ENCODE measurements around the gene CDK2. TPM values are rescaled to one million over a fixed set of nuclear protein-coding genes. Genes with fewer than 3 reads are reported as not detected.
"Not testable (repeated sequence)": the region's sequence is repeated elsewhere in the genome, so short reads cannot be mapped to it uniquely, and the experiment has no call there.

CDK2 gene
- total RNA-seq, 1 donor from 2014 or later: 46.5 TPM

DNA sequence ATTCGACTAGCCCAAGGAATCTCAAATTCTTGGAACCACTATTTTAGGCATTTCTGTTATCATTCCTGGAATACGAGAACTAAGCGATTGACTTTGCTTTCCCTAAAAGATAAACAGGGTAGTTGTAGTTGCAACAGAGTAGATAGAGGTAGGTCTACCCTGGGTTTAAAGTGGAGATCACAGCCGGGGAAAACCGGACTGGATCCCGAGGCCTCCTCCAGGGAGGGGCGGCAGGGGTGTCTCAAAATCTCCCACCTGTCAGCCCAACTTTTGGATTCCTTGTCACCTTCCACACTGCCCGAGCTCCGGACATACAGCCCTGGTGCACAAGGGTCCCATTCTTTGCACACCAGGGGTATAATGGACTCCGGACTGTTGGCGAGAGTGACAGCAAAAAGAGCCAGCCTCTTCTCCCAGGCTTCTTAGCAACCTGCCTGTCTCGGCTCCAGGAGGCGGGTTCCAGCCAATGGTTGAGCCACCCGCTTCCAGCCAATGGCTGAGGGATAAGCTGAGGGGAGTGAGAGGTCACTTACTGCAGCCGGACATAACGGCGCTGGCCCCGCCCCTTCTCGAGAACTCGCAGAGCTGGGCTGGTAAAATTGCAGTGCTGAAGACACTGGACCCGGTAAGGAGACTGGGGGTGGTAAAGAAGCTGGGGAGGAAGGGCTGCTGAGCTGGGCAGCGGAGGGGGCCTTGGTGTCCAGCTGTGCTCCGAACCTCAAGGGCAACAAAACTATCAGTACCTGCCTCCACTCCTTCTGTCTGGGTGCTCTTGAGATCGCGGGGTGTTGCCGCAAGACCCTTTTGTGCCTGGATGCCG lies 30.3 kb downstream of the CDK2 start, which contains the start of gene SUOX:
TSS of gene SUOX (plus strand) at position 562 of the 820 bp plus-strand sequence. CDS start 4,946 bp downstream, outside the sequence.
- peak; percentile 98 for DNase-seq (ENCODE audit: low spot score)
- peak within 1 kb of the TSS; percentile 97 for H3K27ac Mint-ChIP-seq
- H3K4me3 Mint-ChIP-seq: peak within 1 kb of the TSS; percentile 98
- peaks cover 11% of the 10 kb centered on the region for H3K36me3 Mint-ChIP-seq
- peaks cover 2% of the 10 kb centered on the region for H3K27me3 Mint-ChIP-seq (ENCODE audit: insufficient read depth, low read depth)
- peak within 1 kb of the TSS; percentile 75 for H3K4me3 ChIP-seq
- TF ChIP-seq EZH2phosphoT487 (IDR thresholded peaks at IDR 0.05): no peak
- TF ChIP-seq, protein P1, sequence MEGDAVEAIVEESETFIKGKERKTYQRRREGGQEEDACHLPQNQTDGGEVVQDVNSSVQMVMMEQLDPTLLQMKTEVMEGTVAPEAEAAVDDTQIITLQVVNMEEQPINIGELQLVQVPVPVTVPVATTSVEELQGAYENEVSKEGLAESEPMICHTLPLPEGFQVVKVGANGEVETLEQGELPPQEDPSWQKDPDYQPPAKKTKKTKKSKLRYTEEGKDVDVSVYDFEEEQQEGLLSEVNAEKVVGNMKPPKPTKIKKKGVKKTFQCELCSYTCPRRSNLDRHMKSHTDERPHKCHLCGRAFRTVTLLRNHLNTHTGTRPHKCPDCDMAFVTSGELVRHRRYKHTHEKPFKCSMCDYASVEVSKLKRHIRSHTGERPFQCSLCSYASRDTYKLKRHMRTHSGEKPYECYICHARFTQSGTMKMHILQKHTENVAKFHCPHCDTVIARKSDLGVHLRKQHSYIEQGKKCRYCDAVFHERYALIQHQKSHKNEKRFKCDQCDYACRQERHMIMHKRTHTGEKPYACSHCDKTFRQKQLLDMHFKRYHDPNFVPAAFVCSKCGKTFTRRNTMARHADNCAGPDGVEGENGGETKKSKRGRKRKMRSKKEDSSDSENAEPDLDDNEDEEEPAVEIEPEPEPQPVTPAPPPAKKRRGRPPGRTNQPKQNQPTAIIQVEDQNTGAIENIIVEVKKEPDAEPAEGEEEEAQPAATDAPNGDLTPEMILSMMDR (IDR thresholded peaks at IDR 0.05): no peak
- no peak for TF ChIP-seq EZH2 (IDR thresholded peaks at IDR 0.05)
- H3K9me3 Mint-ChIP-seq: no peaks in the 10 kb centered on the region
- peak within 1 kb of the TSS; percentile 80 for H2AFZ ChIP-seq (replicated peaks)
- no peaks in the 10 kb centered on the region for H3K4me1 ChIP-seq
- no peaks in the 10 kb centered on the region for H3K27me3 ChIP-seq
- H3K4me1 Mint-ChIP-seq: peaks cover 24% of the 10 kb centered on the region
- no peaks in the 10 kb centered on the region for H3K36me3 ChIP-seq
- H3K9me3 ChIP-seq (ENCODE audit: low read depth): no peaks in the 10 kb centered on the region
- H4K20me1 ChIP-seq (ENCODE audit: low read depth): no peaks in the 10 kb centered on the region
- H3F3A ChIP-seq (ENCODE audit: low read depth): peaks cover 38% of the 10 kb centered on the region
- H3K27ac ChIP-seq: peak within 1 kb of the TSS; percentile 9
- H3K79me2 ChIP-seq (ENCODE audit: low read depth): peaks cover 15% of the 10 kb centered on the region
- peak within 1 kb of the TSS; percentile 68 for H3K9ac ChIP-seq
- H3K4me2 ChIP-seq: peak within 1 kb of the TSS; percentile 89

DNA sequence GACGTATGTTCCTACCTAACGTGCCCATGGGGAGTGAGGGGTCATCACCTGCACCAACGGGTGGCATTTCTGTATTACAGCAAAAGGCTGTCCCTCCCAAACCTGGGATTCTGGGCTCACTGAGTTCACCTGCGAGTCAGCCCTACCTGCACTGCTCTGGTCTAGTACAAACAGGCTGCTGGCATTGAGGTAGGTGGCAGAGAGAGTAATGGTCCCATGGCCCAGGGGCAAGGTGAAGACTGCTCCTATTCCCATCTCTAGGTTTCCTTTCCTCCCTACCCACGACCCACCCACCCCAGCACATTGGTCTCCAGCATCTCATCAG lies 30.9 kb downstream of the CDK2 start:
- Histone ChIP-seq H2AFZ (replicated peaks) (peak overlapping the region; percentile 80), H3K27me3 (no peaks in the 10 kb centered on the region), H4K20me1 (ENCODE audit: low read depth) (no peaks in the 10 kb centered on the region), H3K27ac (no peak overlapping the region), H3K4me2 (peak overlapping the region; percentile 89), H3K4me1 (no peaks in the 10 kb centered on the region), H3K79me2 (ENCODE audit: low read depth) (peaks cover 15% of the 10 kb centered on the region), H3K9me3 (ENCODE audit: low read depth) (no peaks in the 10 kb centered on the region), H3F3A (ENCODE audit: low read depth) (peaks cover 38% of the 10 kb centered on the region), H3K9ac (peak overlapping the region; percentile 68), H3K36me3 (no peaks in the 10 kb centered on the region), H3K4me3 (peak overlapping the region; percentile 75)
- no peaks in the 10 kb centered on the region for H3K9me3 Mint-ChIP-seq
- DNase-seq (ENCODE audit: low spot score): no peak
- peaks cover 8% of the 10 kb centered on the region for H3K36me3 Mint-ChIP-seq
- H3K4me3 Mint-ChIP-seq: peak overlapping the region; percentile 98
- TF ChIP-seq EZH2phosphoT487 (IDR thresholded peaks at IDR 0.05) (no peak), EZH2 (IDR thresholded peaks at IDR 0.05) (no peak)
- TF ChIP-seq, protein P1 (IDR thresholded peaks at IDR 0.05): no peak
- H3K27me3 Mint-ChIP-seq (ENCODE audit: insufficient read depth, low read depth): peaks cover 2% of the 10 kb centered on the region
- H3K27ac Mint-ChIP-seq: peak overlapping the region; percentile 97
- peaks cover 24% of the 10 kb centered on the region for H3K4me1 Mint-ChIP-seq

DNA sequence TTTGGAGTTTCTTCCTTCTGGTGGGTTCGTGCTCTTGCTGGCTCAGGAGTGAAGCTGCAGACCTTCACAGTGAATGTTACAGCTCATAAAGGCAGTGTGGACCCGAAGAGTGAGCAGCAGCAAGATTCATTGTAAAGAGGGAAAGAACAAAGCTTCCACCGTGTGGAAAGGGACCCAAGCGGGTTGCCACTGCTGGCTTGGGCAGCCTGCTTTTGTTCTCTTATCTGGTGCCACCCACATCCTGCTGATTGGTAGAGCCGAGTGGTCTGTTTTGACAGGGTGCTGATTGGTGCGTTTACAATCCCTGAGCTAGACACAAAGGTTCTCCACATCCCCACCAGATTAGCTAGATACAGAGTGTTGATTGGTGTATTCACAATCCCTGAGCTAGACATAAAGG lies 32.9 kb downstream of the CDK2 start:
- peaks cover 11% of the 10 kb centered on the region for H3K36me3 Mint-ChIP-seq
- H2AFZ ChIP-seq (replicated peaks); H3K9me3 ChIP-seq (ENCODE audit: low read depth); DNase-seq (ENCODE audit: low spot score); H3K4me1 ChIP-seq; H3K27me3 Mint-ChIP-seq (ENCODE audit: insufficient read depth, low read depth); H4K20me1 ChIP-seq (ENCODE audit: low read depth); H3K9ac ChIP-seq; H3K27me3 ChIP-seq; H3K9me3 Mint-ChIP-seq; H3K4me3 ChIP-seq; H3K36me3 ChIP-seq; H3K27ac ChIP-seq; H3K4me2 ChIP-seq; H3K27ac Mint-ChIP-seq: not testable (repeated sequence)
- peak overlapping the region; percentile 56 for H3K4me3 Mint-ChIP-seq
- peaks cover 24% of the 10 kb centered on the region for H3K4me1 Mint-ChIP-seq
- Histone ChIP-seq H3K79me2 (ENCODE audit: low read depth) (peaks cover 15% of the 10 kb centered on the region), H3F3A (ENCODE audit: low read depth) (peaks cover 23% of the 10 kb centered on the region)

DNA sequence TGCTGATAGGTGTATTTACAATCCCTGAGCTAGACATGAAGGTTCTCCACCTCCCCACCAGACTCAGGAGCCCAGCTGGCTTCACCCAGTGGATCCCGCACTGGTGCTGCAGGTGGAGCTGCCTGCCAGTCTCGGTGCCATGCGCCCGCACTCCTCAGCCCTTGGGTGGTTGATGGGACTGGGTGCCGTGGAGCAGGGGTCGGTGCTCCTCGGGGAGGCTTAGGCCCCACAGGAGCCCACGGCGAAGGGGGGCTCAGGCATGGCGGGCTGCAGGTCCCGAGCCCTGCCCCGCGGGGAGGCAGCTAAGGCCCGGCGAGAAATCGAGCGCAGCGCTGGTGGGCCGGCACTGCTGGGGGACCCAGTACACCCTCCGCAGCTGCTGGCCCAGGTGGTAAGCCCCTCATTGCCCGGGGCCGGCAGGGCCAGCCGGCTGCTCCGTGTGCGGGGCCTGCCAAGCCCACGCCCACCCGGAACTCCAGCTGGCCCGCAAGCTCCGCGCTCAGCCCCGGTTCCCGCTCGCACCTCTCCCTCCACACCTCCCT lies 33.4 kb downstream of the CDK2 start:
- H3K27ac Mint-ChIP-seq: not testable (repeated sequence)

More for the DNA sequence above, 33.4 kb downstream of the CDK2 start:
- Mint-ChIP-seq H3K36me3 (peaks cover 13% of the 10 kb centered on the region), H3K4me1 (peaks cover 24% of the 10 kb centered on the region)
- not testable (repeated sequence) for H3K27me3 Mint-ChIP-seq (ENCODE audit: insufficient read depth, low read depth); H3K9me3 ChIP-seq (ENCODE audit: low read depth); H3K27ac ChIP-seq; H3K4me2 ChIP-seq; DNase-seq (ENCODE audit: low spot score); H3K27me3 ChIP-seq; H2AFZ ChIP-seq (replicated peaks); H3K36me3 ChIP-seq; H3K4me1 ChIP-seq; H3K4me3 Mint-ChIP-seq; H3K9ac ChIP-seq; H3K4me3 ChIP-seq; H4K20me1 ChIP-seq (ENCODE audit: low read depth); H3K9me3 Mint-ChIP-seq
- peaks cover 15% of the 10 kb centered on the region for H3K79me2 ChIP-seq (ENCODE audit: low read depth)
- H3F3A ChIP-seq (ENCODE audit: low read depth): peaks cover 17% of the 10 kb centered on the region
